IPS-18a (cell line): ENCODE data around the gene TMEM98.

ENCODE experiments used
- H3K27ac ChIP-seq: one replicate; pipeline ENCODE4 v1.5.1; 2013; ENCODE audit warnings: low read length
- H3K27me3 ChIP-seq: one replicate; pipeline ENCODE4 v1.6.1; 2013; ENCODE audit warnings: mild to moderate bottlenecking, low read length; ENCODE audit not compliant: control insufficient read depth, insufficient read depth
- H3K36me3 ChIP-seq: one replicate; pipeline ENCODE4 v1.6.1; 2013; ENCODE audit warnings: low read depth, low read length; ENCODE audit not compliant: control insufficient read depth
- H3K4me1 ChIP-seq: one replicate; pipeline ENCODE4 v1.6.1; 2013; ENCODE audit warnings: low read depth, low read length; ENCODE audit not compliant: control insufficient read depth
- H3K4me3 ChIP-seq: one replicate; pipeline ENCODE4 v1.5.1; 2013; ENCODE audit warnings: low read length
- H3K9ac ChIP-seq: one replicate; pipeline ENCODE4 v1.6.1; 2013; ENCODE audit warnings: mild to moderate bottlenecking, low read length, moderate library complexity
- H3K9me3 ChIP-seq: one replicate; pipeline ENCODE4 v1.6.1; 2013; ENCODE audit warnings: low read depth, low read length; ENCODE audit not compliant: control insufficient read depth

The TMEM98 gene

DNA sequence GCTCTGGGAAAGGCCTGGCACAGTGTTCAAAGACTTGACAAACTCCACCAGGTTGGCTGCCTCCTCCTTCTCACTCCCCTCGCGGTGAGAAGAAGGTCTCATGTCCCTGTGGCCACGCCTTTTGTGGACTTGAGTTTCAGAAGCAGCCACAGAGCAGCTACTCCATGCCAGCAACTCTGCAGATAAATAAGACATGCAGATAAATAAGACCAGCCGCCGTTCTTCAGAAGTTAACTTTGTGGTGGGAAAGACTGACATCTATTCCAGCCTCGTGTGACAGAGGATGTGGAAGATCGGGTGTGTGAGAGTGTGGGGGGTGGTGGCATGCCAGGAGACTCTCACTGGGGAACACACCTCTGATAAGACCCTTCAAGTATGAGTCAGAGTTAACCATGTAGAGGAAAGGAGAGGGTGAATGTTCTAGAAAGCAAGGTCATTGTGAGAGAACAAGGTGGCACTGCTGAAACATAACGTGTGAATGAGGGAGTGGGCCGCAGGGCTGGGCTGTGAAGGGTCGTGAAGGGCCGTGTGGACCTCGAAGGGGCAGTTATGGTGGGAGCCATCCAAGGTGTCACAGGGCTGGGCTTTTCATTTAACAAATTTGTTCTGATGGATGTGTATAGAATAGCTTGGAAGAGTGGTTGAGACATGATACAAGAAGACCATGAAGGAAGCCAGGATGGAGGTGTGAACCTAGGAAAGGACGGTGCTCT lies 64.5 kb downstream of the TMEM98 start:
- Histone ChIP-seq H3K9me3 (no peaks in the 10 kb centered on the region), H3K4me3 (no peak overlapping the region), H3K4me1 (no peaks in the 10 kb centered on the region), H3K27me3 (no peaks in the 10 kb centered on the region), H3K36me3 (no peaks in the 10 kb centered on the region), H3K27ac (no peak overlapping the region), H3K9ac (no peak overlapping the region)

DNA sequence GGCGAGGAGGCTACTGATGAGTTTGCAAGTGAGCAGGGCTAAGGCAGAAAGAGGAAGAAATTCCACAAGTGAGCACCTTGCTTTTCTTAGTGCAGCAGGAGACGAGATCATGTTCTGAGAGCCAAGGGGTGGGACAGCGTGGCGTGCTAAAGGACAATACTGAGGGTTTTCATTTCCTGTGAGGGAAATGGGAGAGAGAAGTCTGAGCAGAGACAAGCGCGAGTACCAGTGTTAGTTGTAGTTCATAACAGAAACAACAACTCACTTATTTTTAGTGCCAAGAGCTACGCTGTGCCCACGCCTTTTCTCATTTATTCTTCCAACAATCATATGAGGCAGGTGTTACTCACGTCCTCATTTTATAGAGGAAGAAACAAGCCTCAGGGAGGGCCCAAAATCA lies 66.0 kb downstream of the TMEM98 start:
- no peaks in the 10 kb centered on the region for H3K9me3 ChIP-seq
- H3K9ac ChIP-seq: no peak overlapping the region
- H3K27ac ChIP-seq: no peak overlapping the region
- no peak overlapping the region for H3K4me3 ChIP-seq
- H3K4me1 ChIP-seq: no peaks in the 10 kb centered on the region
- H3K27me3 ChIP-seq: peaks cover 6% of the 10 kb centered on the region
- no peaks in the 10 kb centered on the region for H3K36me3 ChIP-seq
